ENCODE data around the gene PAWR.

GRCh38 chr12:79673354-79673753 is 17.4 kb downstream of the PAWR start:
- TF ChIP-seq, protein P1, sequence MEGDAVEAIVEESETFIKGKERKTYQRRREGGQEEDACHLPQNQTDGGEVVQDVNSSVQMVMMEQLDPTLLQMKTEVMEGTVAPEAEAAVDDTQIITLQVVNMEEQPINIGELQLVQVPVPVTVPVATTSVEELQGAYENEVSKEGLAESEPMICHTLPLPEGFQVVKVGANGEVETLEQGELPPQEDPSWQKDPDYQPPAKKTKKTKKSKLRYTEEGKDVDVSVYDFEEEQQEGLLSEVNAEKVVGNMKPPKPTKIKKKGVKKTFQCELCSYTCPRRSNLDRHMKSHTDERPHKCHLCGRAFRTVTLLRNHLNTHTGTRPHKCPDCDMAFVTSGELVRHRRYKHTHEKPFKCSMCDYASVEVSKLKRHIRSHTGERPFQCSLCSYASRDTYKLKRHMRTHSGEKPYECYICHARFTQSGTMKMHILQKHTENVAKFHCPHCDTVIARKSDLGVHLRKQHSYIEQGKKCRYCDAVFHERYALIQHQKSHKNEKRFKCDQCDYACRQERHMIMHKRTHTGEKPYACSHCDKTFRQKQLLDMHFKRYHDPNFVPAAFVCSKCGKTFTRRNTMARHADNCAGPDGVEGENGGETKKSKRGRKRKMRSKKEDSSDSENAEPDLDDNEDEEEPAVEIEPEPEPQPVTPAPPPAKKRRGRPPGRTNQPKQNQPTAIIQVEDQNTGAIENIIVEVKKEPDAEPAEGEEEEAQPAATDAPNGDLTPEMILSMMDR (IDR thresholded peaks at IDR 0.05 in 2 of 3, conservative IDR thresholded peaks at IDR 0.05 in 1 of 3; ENCODE audit: control insufficient read depth in 2 of 3, extremely low read depth in 1 of 3, insufficient read depth in 1 of 3, low read depth in 3 of 3, low read length in 3 of 3) = no peak
- TF ChIP-seq CBX5 (IDR thresholded peaks at IDR 0.05; ENCODE audit: low read depth) = no peak
- TF ChIP-seq, protein P2, sequence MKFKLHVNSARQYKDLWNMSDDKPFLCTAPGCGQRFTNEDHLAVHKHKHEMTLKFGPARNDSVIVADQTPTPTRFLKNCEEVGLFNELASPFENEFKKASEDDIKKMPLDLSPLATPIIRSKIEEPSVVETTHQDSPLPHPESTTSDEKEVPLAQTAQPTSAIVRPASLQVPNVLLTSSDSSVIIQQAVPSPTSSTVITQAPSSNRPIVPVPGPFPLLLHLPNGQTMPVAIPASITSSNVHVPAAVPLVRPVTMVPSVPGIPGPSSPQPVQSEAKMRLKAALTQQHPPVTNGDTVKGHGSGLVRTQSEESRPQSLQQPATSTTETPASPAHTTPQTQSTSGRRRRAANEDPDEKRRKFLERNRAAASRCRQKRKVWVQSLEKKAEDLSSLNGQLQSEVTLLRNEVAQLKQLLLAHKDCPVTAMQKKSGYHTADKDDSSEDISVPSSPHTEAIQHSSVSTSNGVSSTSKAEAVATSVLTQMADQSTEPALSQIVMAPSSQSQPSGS (IDR thresholded peaks at IDR 0.05; ENCODE audit: low read length) = no peak
